WTC11 (cell line): ENCODE measurements around the gene ZBTB7B.
A peak's percentile ranks its signal among the peaks of the same experiment; 100 is the strongest.

Experiments used
- CTCF ChIP-seq: fragments of 200-600 bp; IDR thresholded peaks from 2 replicates; pipeline ENCODE4 v1.8.0; 2022; ENCODE audit warnings: antibody characterized with exemption
- IRF2 ChIP-seq: sonication (generic); formaldehyde crosslinking; IDR thresholded peaks from 2 replicates; pipeline ENCODE4 v1.8.0; 2022; ENCODE audit warnings: low read depth, missing genetic modification reagents, borderline replicate concordance
- ZNF281 ChIP-seq: sonication (generic); formaldehyde crosslinking; IDR thresholded peaks from 2 replicates; pipeline ENCODE4 v1.8.0; 2023; ENCODE audit warnings: mild to moderate bottlenecking, missing genetic modification reagents
- TF ChIP-seq, protein P1 (sequence below): sonication (generic); formaldehyde crosslinking; IDR thresholded peaks from 2 replicates; pipeline ENCODE4 v1.8.0; 2023; ENCODE audit warnings: missing genetic modification reagents, mild to moderate bottlenecking, borderline replicate concordance

DNA sequence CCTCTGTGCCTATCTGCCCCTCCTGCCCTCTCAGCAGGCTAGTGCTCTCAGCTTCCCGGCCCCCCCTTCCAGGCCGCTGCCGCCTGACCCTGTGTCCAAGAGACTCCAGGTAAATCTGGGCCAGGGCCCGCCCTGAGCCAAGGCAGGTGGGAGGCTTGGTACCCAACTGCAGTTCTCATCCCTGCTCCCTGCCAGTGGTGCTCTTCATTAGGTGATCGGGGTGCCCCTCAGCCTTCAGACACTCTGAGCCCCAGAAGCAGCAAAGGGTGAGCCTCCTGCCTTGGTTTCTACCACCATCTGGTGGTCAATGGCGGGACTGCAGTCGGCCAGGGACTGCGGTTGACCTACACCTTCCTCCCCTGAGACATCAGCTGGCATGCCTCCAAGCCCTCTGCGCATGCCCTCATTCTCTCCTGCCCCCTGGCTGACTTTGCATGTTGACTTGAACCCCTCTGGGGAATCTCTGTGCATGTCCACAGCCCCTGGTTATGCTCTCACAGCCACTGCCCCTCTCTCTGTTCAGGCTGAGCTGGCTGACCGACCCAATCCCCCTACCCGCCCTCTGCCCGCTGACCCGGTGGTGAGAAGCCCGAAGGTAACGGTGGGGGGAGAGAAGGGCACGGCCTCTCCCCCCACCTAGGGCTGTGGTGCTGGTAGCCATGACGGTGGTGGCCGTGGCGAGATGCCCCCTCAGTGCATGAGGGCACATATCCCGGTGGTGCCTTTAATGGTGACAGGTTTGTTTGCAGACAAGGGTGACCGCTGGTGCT, 59.0 kb downstream of the ZBTB7B start:
- TF ChIP-seq, protein P1, sequence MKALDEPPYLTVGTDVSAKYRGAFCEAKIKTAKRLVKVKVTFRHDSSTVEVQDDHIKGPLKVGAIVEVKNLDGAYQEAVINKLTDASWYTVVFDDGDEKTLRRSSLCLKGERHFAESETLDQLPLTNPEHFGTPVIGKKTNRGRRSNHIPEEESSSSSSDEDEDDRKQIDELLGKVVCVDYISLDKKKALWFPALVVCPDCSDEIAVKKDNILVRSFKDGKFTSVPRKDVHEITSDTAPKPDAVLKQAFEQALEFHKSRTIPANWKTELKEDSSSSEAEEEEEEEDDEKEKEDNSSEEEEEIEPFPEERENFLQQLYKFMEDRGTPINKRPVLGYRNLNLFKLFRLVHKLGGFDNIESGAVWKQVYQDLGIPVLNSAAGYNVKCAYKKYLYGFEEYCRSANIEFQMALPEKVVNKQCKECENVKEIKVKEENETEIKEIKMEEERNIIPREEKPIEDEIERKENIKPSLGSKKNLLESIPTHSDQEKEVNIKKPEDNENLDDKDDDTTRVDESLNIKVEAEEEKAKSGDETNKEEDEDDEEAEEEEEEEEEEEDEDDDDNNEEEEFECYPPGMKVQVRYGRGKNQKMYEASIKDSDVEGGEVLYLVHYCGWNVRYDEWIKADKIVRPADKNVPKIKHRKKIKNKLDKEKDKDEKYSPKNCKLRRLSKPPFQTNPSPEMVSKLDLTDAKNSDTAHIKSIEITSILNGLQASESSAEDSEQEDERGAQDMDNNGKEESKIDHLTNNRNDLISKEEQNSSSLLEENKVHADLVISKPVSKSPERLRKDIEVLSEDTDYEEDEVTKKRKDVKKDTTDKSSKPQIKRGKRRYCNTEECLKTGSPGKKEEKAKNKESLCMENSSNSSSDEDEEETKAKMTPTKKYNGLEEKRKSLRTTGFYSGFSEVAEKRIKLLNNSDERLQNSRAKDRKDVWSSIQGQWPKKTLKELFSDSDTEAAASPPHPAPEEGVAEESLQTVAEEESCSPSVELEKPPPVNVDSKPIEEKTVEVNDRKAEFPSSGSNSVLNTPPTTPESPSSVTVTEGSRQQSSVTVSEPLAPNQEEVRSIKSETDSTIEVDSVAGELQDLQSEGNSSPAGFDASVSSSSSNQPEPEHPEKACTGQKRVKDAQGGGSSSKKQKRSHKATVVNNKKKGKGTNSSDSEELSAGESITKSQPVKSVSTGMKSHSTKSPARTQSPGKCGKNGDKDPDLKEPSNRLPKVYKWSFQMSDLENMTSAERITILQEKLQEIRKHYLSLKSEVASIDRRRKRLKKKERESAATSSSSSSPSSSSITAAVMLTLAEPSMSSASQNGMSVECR (CRISPR knock-in tag), result no peak
- TF ChIP-seq CTCF (peak; percentile 97), IRF2 (CRISPR knock-in tag) (no peak), ZNF281 (CRISPR knock-in tag) (no peak)
